Spleen (tissue), 7 donors: ENCODE results near the gene ACSM2B.

Source experiments
- POLR2A ChIP-seq, 3 donors: fragments of 450-650 bp; IDR thresholded peaks; one replicate each; pipeline ENCODE4 v1.5.1; 2017; ENCODE audit warnings: antibody characterized with exemption in 3 of 3, mild to moderate bottlenecking in 1 of 3
- TF ChIP-seq, protein P1 (sequence below), 11 experiments: fragments of 200-600 bp in 7 of 11; fragments of 450-650 bp in 4 of 11; sonication (generic) in 4 of 11; IDR thresholded peaks in 8 of 11; conservative IDR thresholded peaks in 3 of 11; 1 replicate in 7 of 11; 2 replicates in 4 of 11; pipeline versions ENCODE4 v1.4.0 to v1.8.0; 2016 to 2021; ENCODE audit warnings: antibody characterized with exemption in 11 of 11, inconsistent platforms in 4 of 11, mild to moderate bottlenecking in 1 of 11
- donor health status: DM: no; HTN: no; CAD: no; lungs with moderate emphysema.
- donor health status: DM: no; HTN: no; CAD: no.
- donor health status: DM: no; HTN: no; CAD: no.

DNA sequence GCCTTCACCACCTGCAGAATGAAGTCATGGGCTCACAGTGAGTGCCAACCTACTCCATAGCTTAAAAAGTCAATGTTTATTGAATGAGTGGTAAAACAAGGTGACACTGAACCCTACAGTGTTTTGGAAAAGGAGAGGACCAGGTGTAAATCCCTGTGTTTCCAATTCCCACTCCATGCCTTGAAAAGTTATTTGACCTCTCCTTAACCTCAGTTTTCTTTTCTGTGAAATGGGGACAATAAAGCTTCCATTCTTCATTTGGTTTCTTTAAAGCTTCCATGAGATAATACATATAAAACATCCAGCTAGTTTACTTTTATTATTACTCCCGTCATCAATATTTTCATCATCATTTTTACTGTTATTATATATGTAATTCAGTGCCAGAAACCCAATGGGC, 48.0 kb upstream of the ACSM2B start:
- no peak for TF ChIP-seq POLR2A (IDR thresholded peaks at IDR 0.05)
- TF ChIP-seq, protein P1, sequence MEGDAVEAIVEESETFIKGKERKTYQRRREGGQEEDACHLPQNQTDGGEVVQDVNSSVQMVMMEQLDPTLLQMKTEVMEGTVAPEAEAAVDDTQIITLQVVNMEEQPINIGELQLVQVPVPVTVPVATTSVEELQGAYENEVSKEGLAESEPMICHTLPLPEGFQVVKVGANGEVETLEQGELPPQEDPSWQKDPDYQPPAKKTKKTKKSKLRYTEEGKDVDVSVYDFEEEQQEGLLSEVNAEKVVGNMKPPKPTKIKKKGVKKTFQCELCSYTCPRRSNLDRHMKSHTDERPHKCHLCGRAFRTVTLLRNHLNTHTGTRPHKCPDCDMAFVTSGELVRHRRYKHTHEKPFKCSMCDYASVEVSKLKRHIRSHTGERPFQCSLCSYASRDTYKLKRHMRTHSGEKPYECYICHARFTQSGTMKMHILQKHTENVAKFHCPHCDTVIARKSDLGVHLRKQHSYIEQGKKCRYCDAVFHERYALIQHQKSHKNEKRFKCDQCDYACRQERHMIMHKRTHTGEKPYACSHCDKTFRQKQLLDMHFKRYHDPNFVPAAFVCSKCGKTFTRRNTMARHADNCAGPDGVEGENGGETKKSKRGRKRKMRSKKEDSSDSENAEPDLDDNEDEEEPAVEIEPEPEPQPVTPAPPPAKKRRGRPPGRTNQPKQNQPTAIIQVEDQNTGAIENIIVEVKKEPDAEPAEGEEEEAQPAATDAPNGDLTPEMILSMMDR (IDR thresholded peaks at IDR 0.05 in 8 of 11, conservative IDR thresholded peaks at IDR 0.05 in 3 of 11) = no peak
